ENCODE data around the gene SIN3A.
"Not testable (repeated sequence)": the region's sequence is repeated elsewhere in the genome, so short reads cannot be mapped to it uniquely, and the experiment has no call there.

The SIN3A gene

DNA sequence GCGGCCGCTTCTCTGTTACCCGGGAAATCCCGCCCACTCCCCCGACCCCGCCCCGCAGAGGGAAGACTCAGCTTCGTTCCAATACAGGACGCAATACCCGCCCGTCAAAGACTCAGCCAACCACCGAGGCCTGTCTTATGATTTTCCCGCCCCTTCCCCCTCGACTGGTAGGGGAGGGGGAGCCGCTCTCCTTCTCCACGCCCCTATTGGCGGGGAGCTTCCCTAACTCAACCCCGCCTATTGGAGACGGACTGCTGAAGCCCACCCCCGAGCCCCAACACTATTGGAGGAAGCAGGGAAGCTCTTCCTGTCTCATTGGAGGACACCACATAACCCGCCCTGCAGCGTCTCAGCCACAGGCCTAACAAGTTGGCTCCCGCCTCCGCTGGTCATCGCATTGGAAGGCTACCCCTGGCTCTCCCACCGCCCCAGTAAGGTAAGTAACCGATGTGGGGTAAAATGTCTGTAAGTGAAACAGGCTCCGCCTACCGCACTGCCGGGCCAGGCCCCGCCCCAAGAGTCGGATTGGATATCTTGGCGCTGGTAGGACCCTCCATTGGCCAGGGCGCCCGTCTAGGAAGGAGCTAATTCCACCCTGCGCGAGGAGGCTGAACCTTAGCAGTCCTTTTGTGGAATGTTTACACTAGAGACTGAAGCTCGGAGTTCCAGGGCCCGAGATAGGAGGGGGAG is at the start of gene SIN3A:
Gene SIN3A, minus strand, starts transcription at position 17 of the 690 bp plus-strand sequence. CDS start 21,315 bp downstream, outside the sequence.
- DNase-seq: peak; percentile 100

DNA sequence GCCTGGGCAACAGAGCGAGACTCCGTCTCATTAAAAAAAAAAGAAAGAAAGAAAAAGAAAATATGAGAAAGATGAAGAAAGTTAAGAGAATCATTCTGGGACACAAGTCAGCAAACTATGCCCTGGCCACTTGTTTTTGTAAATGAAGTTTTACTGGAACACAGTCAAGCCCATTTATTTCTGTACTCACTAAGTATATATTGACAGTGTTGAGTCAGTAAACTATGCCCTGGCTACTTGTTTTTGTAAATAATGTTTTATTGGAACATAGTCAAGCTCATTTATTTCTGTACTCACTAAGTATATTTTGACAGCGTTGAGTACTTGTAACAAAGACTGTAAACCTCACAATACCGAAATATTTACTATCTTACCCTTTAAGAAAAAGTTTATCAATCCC is 42.2 kb upstream of the SIN3A start:
- DNase-seq: no peak

DNA sequence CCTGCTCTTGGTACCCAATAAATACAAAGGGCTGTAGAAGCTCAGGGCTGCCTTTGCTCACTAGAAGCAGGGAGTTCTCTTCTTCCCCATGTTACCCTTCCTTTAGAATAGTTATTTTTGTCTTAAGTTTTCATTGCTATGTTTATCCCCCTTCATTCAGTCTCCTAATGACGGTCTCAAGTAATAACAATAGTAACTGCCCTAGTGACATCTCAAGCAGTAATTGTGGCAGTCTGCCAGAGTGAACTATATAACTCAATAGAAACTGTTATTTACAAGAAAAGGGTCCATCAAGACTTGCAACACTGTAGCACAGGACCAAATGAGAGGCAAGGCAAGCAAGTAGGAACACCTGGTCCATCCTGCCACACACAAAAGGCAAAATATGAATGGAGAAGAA is 32.5 kb upstream of the SIN3A start:
- no peak for DNase-seq

DNA sequence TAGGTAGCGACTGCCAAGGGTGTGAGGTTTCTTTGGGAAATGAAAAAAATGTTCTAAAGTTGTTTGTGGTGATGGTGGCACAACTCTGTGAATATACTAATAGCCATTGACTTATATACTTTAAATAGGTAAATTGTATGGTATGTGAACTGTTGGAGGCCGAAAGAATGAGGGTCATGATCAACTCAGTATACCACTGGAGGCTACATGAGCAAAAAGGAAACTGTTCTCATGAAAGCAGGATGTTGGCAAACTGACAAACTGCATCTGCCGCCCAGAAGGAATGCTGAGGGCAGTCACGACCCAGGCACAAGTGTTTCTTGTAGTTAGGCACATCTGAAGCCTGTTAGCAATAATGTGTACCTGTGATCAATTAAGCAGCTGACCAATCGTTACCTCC is 32.1 kb upstream of the SIN3A start:
- DNase-seq: not testable (repeated sequence)

DNA sequence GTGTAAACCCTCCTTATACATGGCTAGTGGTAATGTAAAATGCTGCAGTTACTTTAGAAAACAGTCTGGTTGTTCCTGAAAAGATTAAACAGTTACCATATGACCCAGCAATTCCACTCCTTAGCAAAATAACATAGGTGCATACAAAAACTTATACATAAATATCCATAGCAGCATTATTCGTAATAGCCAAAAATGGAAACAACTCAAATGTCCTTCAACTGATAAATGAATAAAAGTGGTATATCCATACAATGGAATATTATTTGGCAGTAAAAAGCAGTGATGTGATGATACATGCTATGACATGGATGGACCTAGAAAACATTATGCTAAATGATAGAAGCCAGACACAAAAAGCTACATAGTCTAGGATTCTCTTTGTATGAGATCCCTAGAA is 31.6 kb upstream of the SIN3A start:
- no peak for DNase-seq

DNA sequence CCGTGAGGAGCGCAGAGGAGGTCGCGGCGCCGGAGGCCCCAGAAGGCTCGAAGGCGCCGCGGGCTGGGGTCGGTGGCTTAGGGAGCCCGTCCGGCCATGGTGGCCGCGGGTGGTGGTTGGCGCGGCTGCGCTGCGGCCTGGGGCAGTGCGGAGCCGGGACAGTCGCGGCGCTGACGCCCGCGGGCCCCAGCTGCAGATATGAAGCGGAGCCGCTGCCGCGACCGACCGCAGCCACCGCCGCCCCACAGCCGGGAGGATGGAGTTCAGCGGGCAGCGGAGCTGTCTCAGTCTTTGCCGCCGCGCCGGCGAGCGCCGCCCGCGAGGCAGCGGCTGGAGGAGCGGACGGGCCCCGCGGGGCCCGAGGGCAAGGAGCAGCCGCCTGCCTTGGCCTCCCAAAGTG is 29.0 kb upstream of the SIN3A start:
- not testable (repeated sequence) for DNase-seq

DNA sequence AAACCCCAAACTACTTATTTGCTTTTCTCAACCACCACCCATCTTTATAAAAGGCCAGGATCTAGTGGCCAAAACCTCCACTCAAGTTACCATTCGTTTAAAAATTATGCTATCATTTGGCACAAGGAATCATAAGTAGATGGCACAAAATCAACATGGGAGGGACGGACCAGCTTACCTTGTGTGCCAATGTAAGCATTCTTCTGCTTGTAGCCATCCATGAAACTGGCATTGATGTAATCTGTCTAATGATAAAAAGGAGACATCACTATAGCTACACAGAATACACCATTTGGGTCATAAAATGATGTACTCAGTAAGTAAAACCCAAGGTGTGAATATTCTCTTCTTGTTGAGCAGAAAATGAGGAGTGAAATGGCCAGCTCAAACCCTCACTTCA is 28.2 kb upstream of the SIN3A start:
- no peak for DNase-seq

DNA sequence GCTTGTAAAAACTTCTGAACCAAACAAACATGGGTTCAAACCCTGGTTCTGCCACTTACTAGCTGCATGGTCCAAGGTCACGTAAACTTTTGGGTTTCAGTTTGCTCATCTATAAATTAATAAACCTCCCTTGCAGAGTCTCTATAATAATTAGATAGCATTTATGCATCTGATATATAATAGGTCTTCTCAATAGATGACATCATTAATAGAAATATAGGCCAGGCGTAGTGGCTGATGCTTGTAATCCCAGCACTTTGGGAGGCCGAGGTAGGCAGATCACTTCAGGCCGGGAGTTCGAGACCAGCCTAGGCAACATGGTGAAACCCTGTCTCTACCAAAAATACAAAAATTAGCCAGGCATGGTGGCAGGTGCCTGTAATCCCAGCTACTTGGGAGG is 25.6 kb upstream of the SIN3A start:
- not testable (repeated sequence) for DNase-seq

DNA sequence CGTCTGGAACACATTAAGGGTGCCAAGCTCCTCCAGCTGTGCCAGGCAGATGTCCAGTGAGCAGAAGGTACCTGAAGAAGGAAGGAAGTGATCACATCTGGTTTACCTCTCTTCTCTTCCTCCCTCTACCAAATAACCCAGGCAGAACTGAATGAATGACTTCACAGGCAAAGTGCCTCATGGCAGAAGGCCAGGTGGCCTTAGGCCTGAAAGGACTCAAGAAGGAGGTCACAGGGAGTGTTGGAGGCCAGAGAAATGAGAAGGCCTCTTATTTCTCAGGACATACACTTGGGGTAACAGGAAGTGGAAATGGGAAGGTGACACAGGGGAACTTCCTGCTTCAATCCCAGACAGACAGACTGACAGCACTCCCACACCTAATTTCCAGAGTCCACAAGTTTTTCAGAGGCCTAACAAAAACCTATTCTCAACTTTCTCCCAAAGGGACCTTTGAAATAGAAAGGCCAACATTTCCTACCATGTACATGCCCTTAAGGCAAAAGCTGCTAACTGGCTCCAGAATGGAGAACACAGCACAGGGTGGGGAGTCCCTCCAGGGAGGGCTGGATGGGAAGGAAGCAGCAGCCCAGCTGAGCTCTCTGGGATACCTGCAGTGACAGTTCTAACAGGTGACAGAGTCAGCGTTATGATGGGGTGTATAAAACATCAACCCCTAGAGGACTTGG is 17.6 kb upstream of the SIN3A start:
- no peak for DNase-seq

DNA sequence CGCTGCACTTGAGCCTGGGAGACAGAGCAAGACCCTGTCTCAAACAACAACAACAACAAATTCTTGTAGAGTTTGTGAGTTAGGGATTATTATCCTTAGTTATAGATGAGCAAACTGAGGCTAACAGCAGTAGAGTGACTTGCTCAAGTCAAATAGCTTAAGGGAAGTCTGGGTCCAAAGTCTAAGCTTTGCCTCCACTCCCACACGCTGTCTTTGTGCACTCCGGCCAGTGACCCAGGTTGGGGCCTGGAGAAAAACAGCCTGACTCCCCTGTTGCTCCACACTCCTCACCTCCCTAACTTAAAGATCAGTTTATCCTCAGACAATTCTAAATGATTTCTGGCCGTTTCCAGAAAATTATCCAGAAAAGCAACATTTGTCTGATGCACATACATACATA is 9.2 kb upstream of the SIN3A start:
- no peak for DNase-seq

DNA sequence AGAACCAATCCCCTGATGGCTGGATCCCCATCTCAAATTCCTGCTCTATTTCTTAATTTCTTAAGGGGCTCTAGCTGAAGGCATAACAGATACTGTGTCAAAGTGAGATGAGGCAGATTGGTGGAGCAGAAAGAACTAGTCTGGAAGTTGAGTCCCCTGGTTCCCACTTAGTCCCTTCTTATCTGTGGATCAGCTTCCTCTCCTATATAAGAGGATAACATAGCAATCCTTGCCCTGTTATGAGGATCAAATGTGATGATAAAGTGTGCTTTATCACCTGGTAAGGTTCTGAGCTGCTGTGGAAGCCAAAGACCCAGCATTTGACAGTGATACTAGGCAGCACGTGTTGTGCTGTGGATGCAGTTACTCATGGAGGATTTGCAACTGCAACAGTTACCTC is 8.1 kb upstream of the SIN3A start:
- no peak for DNase-seq

DNA sequence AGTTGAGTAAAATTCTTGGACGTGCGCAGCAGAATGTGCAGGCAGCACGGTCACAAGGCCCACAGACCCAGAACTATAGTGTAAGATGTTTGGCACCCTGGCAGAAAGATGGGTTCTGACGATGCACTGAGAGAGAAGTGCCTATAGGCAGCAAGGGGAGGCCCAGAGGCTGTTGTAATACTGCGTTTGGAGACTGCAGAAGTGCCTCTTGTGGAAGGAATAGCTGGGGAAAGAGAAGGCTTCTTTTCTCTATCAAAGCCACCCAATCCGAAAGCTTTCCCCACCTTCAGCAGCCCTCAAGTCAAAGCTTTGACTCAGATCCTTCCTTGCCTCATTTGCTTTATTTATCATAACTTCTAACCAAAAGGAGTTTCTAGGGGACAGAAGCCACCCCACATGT is 5.2 kb upstream of the SIN3A start:
- DNase-seq: no peak

DNA sequence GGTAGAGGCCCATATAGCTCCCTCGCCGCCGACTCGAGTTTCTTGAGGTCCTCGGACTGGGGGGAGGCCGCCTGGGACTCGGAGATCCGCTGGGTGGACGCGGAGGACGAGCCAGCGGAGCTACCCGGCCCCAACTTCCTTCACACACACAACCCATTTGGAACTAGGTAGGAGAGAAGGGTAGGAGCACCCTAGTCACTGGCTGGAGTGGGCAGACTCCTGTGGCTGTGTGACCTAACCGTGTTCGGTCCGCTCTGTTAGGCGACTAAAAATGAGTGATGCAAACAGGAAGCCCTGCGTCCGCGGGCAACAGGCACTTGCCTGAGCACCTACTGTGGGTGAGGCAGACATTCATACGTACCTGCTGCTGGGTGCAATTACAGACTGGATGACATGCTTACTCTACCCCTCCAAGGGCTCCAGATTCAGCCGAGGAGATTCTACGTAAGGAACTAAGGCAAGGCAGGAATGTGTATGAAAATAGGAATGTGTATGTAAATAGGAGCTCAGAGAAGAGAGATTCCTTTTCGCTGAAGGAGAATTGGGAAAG is 4.6 kb upstream of the SIN3A start:
- peak; percentile 32 for DNase-seq

DNA sequence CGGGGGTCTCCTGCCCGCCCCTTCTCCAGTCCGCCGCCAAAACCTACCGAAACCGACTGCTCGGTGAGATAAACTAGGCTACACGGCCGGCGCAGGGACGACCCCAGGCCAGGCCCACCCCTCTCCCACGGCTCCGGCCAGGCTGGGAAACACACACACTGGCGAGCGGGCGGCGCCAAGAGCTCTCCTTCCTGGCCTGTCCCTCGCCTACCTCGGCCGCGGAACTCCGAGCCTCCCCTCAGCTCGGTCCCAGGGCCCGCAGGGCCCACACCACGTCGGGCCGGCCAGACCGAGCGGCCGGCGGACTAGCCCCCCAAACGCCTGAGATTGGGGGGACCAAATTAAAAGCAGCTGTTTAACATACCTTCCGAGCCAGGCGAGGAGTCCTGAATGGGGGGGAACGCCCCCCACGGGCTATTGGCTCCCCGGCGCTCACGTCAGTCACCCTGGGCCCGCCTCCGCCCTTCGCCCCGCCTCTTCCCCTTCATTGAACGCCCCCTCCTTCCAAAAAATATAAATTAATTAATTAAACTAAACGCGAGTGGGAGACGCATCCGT is 4.0 kb upstream of the SIN3A start:
- peak; percentile 73 for DNase-seq

DNA sequence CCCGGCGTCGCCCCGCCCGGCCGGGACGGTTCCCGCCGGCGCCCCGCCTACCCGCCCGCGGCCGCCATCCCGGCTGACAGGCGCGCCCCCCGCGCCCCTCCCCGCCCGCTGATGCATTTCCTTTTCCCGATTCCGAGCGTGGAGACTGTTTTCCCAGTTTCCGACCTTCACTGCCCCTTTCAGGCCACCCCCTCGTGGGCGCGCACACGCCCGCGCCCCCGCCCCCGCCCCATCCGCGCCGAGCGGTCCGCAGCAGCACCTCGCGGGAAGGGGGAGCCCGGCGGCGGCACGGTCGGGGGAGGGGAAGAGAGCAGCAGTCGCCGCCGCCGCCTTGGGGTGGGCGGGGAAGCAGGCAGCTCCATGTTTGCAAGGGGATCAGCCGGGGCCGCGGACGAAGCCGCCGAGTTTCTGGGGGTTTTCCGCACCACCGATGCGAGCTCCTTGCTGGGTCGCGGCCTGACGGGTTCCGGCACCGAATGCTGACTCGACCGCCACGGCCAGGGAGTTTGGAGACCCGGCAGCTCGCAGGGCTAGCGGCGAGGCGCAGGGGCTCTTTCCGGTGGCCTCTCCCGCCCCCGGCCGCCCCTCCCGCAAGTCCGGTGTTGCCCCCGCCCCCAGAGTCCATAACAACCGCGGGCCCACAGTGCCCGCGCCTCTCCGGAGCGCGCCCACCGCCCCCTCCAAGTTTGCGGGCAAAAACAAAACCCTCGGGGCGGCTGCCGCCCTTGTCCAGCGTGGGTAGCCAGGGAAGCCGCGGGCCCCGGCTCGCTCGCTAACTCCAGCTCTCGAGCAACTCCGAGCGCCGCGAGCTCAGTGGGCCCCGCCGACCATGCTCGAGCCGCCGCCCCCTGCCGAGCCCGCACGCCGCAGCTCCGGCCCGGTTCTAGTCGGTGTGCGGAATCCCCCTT is 3.2 kb upstream of the SIN3A start:
- DNase-seq: peak; percentile 74

DNA sequence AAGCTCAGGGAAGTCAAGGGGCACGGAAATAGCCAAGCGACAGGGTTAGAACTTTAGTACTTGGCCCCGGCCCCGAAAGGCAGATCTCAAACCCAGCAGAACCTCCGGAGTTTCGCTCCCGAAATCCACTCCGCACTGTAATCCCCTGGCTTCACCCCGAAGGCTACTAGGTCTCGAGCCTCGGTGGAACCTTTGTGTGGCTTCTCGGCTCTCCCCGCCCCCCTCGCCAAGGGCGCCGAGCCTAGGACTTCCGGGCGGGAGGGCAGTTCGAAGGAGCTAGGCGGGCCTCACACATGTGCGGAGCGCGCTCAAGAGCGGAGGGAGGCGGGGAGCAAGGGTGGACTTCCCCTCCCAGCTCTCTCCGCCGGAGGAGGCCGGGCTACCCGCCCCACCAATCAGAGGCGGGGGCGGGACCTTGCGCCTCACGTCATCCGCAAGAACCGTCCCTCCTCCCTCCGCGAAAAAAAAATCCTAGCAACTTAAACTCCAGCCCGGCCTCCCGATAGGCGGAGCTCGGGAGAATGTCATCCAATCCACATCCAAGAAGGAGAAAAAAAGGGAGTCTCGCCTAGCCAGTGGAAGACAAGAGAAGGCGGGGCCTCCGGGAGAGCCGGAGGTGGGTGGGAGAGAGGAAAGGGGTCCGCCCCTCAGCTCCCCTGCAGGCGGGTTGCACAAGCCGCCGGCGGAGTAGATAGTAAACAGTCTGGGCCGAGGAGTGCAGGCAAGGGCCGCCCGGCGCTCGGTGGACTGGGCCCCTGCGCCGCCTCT is 2.4 kb upstream of the SIN3A start:
- peak; percentile 99 for DNase-seq

DNA sequence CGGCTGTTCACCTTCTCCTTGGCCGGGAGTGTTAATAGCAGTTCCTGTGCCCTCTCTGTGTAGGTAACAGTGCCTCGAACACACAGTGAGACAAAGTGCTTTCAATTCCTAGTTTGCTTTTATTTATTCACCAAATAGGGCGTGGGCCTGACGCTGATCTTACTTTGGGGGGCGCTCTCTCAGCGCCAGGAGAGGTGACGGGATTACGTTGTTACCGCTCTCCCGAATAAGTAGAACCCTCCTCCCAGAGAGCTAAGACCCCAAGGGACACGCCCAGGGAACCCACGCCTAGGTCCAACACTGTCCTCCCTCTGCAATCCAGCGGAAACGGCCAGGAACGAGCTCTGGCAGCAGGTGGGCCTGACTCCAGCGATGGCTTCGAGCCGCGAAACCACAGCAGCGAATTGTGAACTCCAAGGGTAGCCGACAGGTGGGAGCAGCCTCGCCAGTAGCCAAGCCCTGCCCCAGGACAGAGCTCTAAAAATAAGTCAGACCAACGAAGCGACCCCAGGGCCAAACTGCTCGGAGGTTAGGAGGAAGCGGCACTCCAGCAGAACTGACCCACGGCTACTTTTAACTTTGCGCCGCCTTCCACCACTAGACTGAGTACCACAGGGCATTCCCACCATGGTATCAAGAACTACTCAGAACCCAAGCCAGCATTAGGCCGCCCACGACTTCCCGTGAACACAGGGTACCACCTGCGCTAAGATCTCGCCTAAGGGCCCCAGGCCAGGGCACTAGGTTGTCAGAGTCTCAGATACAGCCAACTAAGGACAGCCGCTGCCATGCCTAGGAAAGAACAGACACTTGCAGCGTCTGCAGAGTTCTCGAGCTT is 1.6 kb upstream of the SIN3A start:
- DNase-seq: peak; percentile 42

DNA sequence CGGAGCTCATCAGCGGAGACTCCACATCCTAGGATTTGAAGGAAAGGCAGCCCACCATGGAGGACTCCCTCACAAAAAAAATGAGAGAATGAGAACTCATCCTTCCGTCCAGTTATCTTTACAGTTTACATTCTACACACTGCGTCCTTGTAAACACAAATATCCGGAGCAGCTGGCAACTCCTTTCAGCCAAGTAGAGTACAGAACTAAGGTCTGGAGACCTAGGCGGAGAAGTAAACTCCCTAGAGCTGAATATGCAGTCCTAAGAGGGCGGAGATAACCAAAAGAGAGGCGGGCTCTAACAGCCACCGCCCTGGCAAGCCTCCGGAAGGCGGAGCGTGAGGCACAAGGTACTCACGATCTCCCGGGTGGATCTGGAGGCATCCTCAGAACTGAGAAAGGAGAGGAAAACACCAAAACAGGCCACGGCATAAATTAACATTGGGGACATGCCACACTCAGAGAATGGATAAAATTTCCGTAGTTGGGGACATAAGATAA is 924 bp upstream of the SIN3A start:
- DNase-seq: peak; percentile 81

DNA sequence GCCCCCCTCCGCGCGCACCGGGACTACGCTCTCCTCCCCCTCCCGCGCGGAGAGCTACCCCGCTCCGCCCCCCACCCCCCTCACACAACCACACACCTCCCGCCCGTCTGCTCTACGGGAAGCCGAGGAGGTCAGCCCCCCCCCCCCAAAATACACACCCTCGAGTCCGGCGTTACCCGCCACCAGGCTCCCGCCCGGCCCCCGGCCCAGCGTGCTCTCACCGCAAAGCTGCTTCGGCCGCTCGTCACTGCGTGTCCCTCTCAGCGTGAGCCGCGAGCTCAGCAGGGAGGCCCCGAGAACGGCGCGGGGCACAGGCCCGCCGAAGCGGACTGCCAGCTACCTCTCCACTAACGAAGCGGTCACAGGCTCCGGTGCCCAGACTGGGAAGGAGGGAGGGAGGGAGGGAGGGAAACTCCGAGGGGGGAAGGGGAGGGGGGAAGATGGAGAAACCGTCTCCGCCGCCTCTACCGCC is 252 bp downstream of the SIN3A start:
- DNase-seq: no peak

DNA sequence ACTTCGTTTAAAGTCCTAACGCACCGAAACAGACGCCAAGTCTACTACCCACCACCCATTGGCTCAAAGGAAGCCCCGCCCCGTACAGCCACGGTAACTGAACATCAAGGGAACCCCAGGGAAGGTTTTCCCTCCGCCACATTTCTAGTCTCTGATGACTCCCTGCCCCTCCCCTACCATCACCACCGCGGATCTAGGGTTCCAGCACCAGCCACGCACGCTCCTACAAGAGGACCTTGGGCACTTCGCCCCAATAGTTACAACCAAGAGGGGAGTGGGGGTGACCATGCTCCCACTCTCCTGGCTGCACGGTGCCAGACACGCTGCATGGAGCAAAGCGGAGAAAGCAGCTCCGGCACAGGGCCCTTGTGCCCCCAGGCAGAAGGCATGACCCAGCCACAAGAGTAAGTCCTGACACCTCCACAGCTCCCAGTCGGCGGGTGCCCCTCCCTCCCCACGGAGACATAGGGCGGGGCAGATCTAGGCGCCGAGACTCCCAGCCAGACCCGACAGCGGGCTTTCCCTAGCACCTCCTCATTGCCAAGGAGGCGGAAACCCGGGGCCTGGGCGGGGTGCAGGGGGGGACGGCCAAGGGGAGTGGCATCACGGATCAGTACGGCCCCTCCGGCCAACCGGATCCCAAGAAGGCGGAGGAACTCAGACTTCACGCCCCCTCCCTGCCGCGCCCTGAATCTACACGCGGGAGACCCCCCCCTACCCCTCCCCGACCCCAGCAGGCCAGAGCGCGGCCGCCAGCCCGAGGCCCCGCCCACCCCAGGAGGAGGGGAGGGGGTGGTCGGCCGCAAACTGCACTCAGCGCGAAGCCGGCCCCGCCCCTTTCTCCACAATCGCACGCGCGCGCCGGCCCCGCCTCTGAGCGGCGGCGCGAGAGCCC is 936 bp downstream of the SIN3A start:
- DNase-seq: peak; percentile 97
